Renal pelvis (tissue), 4 donors: ENCODE measurements around the gene SEL1L. TPM values are rescaled to one million over a fixed set of nuclear protein-coding genes. Genes with fewer than 3 reads are reported as not detected.
A peak's percentile ranks its signal among the peaks of the same experiment; 100 is the strongest.
"Not testable (repeated sequence)": the region's sequence is repeated elsewhere in the genome, so short reads cannot be mapped to it uniquely, and the experiment has no call there.

Experiments
- DNase-seq: peaks from one replicate; pipeline ENCODE4 v3.0.0-alpha.2; 2013
- polyA plus RNA-seq, 3 donors: library from polyadenylated mRNA; unstranded; fragments of 120-200 nt; gene quantifications; one replicate each; pipeline ENCODE4 v1.2.1, GENCODE V29; 2013; ENCODE audit not compliant: insufficient read length in 3 of 3

The SEL1L gene
- polyA plus RNA-seq, 3 donors = 69.6 to 92.5 (median 71.9) TPM

DNA sequence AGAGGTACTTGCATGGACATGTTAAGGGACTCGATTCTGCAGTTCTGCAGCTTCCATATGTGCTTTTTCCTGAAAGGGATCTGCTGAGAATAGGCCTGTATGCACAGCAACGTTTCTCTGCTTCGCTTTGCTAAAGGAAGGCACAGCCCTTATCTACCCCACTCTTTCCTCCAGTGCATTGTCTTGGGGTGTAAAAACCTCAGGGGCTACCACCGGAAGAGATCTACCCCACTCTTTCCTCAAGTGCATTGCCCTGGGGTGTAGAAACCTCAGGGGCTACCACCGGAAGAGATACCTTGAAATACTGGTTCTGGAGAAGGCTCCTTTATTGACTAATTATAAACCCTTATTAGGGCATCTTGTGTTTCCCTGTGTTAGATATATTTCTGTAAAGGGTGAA is 52.9 kb downstream of the SEL1L start:
- no peak for DNase-seq

GRCh38 chr14:81478446-81478845 is 55.2 kb downstream of the SEL1L start:
- no peak for DNase-seq

GRCh38 chr14:81476816-81477215 is 56.8 kb downstream of the SEL1L start:
- DNase-seq = no peak

GRCh38 chr14:81474685-81475324 is 58.8 kb downstream of the SEL1L start:
- DNase-seq = no peak

GRCh38 chr14:81474148-81474492 is 59.5 kb downstream of the SEL1L start:
- no peak for DNase-seq

DNA sequence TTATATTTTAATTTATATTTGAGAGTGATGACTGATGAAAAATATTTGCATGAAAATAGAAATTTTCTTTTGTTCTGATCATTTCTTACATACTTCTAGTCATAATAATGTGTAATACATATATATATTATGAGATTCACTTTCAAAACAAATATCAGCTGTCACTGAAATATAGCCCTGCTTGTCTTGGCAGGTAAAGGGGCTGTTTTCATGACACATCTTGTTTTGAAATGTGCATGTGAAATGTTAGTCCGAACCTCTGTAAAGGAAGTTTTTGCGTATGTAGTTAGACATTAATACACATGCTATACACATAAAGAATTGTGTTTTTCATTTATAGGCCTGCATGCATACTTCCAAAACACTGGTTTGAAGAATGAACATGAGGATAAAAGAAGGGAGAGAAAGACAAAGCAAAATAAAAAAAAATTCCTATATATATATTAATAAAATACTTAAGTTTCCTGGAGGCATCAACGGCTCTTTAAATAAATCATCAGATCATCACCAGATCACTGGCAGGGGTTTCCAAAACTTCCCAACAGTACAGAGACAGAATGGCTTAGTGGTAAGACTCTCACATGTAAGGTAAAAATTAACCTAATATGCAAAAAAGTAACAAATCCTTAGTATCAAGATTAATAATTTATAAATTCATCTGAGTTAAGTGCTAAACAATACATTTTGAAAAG is 60.1 kb downstream of the SEL1L start:
- no peak for DNase-seq

DNA sequence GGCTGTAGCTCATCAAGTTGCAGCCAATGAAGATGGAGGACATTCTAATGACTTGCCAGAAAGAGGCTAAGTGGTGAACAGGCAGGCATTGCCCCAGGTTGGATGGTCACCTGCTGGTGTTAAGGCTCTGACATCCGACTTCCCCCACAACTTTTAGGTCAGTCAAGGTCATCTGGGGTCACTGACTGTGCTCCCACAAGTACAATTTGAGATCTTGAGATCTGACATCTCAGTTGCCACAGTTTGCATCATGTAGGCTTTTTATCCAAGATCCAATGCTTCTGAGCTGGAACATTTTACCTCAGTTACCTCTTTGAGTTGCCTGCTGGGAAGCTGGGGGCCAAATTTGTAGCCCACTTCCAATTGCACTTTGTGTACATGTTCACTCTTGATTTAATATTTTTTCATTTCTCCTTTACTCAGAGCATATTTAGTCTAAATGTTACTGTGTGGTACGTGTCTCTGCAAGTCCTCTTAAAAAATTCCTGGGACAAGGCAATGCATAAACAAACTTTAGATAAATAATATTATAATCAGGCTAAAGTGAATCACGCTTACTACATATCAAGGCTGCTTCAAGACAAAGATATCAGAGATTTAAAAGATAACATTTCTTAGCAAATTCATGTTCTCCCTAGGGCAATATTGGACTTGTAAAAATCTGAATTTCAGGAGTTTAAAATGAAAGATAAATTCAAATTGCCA is 61.4 kb downstream of the SEL1L start:
- no peak for DNase-seq

DNA sequence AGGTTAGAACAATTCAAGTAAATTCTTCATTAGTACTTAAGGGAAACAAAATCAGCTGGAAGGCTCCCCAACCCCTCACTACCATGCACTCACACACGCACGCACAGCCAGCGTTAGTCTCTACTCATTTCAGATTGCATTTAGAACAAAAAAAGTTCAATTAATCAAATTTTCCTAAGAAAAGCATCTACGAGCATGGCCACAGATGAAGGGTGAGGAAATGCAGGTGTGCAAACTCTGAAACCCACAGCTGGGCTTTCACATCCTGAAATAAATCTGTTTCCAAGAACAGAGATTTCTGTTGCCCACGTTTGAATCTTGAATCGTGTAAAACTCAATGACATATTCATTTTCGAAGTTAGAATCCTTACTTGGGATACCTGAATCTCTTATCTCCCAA is 62.6 kb downstream of the SEL1L start:
- DNase-seq = no peak

DNA sequence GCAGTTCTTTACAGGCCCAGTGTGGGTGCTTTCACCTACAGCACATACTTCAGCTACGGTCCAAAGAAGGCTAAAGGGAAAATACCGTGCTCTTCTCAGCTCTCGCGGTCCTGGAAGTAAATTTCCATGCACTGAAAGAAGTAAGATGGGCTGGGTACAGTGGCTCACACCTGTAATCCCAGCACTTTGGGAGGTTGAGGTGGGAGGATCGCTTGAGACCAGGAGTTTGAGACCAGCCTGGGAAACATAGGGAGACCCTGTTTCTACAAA is 63.2 kb downstream of the SEL1L start:
- not testable (repeated sequence) for DNase-seq

DNA sequence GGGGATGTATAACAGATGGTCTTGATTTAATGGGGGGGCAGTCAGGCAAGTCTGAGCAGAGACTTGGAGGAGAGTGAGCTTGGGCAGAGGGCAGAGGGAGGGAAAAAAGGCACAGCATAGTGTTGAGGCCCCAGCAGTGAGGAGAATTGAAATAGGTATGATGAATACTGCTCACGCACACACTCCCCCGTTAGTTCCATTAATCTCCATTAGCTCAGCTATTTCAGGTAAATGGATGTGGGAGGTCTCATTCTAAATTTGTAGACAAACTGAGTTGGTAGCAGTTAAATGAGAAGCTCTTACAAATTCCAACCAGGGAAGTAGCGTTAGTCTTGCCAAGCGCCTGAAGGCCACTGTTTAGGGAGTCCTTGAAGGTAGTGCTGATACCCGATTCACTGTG is 66.8 kb downstream of the SEL1L start:
- no peak for DNase-seq

- DNase-seq = no peak
These were observed 68.0 kb downstream of the SEL1L start for GRCh38 chr14:81465507-81466228.

DNA sequence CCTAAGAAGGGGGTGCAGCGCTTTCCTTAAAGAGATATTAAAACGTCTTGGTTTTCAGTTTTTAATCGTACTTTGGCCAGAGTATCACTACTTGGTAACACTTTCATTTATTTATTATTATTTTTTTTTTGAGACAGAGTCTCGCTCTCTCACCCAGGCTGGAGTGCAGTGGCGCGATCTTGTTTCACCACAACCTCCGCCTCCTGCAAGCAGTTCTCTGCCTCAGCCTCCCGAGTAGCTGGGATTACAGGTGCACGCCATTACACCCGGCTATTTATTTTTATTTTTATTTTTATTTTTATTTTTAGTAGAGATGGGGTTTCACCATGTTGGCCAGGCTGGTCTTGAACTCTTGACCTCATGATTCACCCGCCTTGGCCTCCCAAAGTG is 68.7 kb downstream of the SEL1L start:
- DNase-seq = not testable (repeated sequence)

- DNase-seq = peak; percentile 71
These were observed 69.2 kb downstream of the SEL1L start for GRCh38 chr14:81464253-81465002.

DNA sequence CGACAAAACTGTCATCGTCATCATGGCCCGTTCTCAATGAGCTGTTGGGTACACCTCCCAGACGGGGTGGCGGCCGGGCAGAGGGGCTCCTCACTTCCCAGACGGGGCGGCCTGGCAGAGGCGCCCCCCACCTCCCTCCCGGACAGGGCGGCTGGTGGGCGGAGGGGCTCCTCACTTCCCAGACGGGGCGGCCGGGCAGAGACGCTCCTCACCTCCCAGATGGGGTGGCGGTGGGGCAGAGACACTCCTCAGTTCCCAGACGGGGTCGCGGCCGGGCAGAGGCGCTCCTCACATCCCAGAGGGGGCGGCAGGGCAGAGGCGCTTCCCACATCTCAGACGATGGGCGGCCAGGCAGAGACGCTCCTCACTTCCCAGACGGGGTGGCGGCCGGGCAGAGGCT is 71.3 kb downstream of the SEL1L start:
- DNase-seq = not testable (repeated sequence)

- no peak for DNase-seq
These were observed 73.7 kb downstream of the SEL1L start for GRCh38 chr14:81459912-81460311.

- no peak for DNase-seq
These were observed 75.3 kb downstream of the SEL1L start for GRCh38 chr14:81458352-81458751.

DNA sequence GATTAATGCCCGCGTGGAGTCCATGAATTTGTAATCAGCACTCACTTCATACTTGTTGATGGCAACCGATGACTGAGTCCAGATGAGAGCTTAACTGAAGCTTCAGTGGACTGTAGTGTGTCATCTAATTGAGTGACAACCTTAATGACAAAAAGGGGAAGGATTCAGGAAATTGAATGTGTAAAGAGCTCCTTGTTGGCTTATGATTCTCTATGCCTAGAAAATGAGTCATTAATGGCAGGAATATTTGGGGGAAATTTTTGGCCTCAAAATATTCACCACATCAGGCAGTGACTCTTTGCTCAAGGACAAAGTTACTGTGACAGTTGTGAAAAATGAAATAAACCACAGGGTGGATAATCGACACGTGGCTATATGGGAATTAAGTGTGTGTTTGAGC is 78.3 kb downstream of the SEL1L start:
- no peak for DNase-seq

- DNase-seq = no peak
These were observed 79.0 kb downstream of the SEL1L start for GRCh38 chr14:81454572-81455218.

DNA sequence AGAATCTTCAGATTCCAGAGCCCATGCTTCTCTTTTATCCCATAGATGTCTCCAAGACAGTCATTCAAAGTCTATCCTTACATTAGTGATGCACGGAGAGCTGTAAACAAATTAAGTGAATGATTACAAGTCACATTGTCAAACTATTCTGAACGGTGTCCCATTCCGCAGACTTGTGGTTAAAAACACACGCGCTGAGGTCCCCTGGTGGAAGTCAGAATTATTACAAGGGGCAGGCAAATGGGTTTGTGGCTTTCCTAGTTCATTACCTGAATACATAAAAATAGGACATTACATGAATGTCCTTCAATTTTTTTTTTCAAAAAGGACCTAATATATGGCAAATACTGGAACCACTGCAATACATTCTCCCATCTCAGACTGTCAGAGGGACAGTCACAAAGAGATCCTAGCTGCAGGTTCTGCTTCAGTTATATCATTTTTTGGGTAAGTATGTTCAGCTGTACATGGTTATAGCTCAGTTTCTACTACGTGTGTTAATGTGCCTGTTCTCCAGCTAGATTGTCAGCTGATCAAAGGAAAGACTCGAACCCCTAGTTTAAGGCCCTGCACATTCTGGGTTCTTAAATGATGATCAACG is 80.4 kb downstream of the SEL1L start:
- peak; percentile 60 for DNase-seq

DNA sequence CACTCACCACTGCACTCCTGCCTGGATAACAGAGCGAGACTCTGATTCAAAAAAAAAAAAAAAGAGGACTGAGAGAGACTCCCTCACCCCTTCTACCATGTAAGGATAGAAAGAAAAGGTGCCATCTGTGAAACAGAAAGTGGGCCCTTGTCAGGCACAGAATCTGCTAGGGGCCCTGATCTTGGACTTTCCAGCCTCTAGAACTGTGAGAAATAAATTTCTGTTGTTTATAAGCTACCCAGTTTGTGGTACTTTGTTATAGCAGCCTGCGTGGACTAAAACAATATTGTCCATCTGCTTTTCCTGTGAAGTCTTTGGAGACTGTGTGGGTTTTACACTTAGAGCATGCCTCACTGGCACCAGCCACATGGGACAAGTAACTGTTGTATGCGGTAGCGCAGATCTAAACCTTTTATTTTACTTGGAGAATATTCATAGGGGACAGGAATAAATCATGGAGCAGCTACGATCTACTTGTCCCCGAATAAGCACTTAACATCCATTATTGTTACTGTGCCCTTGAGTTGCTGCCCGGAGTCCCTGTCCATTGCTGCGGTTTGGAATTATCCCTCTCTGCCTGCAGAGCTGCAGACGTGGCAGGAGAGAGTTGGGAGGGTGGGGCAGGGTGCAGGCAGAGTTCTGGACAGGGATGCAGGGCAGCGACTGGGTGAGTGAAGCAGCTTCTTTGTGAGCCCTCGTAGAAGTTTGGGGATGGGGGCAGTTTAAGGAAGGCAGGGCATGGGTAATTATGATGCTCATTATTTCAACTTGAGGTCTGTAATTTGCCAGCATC is 81.1 kb downstream of the SEL1L start:
- no peak for DNase-seq
